Amniotic stem cell (primary cell): ENCODE data around the gene NYAP2.

ENCODE experiments used
- DNase-seq: peaks from one replicate; lab custom pipeline; 2025; lab: John Stamatoyannopoulos, UW

NYAP2 gene

DNA sequence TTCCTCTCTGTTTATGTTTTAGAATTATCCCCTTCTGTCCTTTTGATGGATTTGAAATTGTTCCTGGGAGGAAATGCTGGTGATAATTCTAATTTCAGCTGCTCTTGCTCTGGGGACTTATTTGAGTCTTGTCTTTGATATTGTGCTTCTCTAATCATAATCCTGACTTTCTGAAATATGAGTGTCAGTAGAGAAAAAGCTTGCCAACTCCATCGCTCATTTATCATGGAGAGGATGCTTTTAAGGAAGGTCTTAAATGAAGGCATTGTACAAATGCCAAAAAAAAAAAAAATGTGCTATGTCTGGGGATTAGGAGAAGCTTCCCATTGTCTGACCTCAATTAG is 159.5 kb downstream of the NYAP2 start:
- DNase-seq: no peak

DNA sequence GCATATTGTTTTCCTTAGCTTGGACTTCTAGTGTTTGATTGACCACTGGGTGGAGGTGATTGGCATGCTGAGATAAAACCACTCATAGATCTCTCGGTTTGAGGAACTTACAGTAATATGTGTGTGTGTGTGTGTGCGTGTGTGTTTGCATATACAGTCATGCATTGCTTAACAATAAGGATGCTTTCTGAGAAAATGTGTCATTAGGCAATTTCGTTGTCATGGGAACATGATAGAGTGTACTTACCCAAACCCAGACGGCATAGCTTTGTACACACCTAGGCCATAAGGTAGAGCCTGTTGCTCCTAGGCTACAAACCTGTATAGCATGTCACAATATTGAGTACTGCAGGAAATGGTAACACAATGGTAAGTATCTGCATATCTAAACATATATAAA is 167.3 kb downstream of the NYAP2 start:
- DNase-seq: no peak

DNA sequence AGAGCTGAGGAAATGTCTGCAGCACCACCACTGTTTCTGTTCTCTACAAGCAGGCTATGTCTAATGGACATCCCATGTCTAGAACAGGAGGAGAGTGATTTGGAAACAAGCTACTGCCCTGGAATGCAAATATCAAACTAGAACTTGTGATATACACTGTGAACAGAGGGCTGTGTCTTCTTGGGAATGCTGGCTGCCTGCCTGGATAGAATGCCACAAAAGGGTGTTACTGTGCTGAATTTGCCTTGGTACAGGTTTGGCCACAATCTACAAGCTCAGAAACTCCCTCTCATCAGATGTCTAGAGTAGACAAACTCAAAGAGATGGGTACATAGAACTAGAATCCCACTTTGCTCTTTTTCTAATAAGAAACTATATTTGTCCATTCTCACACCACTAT is 170.5 kb downstream of the NYAP2 start:
- no peak for DNase-seq

DNA sequence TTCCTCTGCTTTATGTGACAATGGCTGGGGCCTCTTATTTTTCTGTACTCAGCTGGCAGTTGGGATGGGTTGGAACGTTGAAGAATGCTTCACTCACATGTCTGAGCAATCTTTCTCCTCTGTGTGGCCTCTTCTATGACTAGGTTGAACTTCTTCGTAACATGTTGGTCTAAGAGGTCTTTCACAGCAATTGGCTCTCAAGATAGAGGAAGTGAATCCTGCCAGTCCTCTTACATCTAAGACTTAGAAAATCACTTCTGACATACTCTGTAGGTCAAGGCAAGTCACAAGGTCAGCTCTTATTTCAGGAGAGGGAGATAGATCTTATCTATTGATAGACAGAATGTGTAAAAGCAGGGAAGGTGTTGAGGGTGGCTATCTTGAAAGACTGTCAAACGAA is 174.1 kb downstream of the NYAP2 start:
- no peak for DNase-seq

DNA sequence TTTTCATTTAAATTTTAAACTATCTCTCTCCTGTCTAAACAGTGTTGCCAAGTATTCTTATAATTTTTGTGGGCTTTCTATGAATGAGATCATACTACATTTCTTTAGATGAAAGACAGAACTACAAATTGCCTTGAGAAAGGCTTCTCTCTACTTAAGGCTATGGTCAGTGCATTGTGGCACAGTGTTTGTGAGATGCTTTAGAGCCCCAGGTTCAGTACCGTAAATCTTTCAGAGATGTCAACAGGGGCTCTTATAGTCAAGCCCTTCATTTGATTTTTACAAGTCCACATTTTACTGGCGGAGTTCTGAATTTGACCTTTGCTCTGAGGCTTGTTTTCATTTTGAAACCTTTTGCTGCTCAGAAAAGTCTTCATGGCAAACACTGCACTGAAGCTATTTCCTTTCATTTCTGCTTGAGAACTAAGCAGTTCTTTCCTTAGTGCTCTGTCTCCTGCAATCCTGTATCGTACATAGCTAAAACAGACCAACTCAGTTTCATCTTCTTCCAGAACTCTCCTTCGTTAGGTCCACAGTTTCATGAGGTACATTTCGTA is 175.2 kb downstream of the NYAP2 start:
- DNase-seq: no peak

DNA sequence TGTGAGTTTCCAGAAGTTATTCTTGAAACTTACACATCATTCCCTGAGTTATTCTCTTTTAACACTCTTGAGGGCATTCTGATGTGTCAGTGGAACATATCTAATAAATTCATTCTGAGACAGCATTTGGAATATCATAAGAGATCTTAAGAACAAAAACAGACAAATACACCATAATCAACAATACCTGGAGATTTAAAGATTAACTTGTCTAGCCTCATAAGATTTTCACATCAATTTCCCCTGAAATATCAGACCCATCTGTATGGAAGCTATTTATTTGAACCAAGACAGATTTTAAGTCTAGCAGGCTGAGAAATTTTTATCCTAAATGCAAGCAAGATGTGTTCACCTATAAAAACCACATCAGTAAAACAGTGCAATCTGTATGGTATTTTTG is 181.6 kb downstream of the NYAP2 start:
- no peak for DNase-seq

DNA sequence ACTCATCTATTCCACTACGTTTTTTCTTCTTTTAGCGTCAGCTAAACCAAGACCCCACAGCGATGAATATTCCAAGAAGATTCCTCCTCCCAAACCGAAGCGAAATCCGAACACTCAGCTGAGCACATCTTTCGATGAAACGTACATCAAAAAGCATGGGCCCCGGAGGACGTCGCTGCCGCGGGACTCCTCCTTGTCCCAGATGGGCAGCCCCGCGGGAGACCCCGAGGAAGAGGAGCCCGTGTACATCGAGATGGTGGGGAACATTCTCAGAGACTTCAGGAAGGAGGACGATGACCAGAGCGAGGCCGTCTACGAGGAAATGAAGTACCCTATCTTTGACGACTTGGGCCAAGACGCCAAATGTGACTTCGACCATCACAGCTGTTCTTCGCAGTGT is 182.4 kb downstream of the NYAP2 start:
- no peak for DNase-seq

DNA sequence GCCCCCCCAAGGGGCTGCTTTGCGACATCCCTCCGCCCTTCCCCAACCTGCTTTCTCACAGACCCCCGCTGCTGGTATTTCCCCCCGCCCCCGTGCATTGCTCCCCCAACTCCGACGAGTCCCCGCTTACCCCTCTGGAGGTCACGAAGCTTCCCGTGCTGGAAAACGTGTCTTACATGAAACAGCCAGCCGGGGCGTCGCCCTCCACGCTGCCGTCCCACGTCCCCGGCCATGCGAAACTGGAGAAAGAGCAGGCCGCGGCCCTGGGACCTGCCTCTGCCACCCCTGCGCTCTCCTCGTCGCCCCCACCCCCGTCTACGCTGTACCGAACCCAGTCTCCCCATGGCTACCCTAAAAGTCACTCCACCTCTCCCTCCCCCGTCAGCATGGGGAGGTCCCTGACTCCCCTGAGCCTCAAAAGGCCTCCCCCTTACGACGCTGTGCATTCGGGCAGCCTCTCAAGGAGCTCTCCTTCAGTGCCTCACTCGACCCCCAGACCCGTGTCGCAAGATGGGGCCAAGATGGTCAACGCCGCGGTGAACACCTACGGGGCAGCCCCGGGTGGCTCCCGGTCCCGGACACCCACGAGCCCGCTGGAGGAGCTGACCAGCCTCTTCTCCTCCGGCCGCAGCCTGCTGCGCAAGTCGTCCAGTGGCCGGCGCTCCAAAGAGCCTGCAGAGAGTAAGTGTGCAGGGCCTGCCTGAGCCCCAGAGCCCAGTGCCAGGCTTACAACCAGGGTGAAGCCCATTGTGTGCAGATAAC is 183.0 kb downstream of the NYAP2 start:
- no peak for DNase-seq

DNA sequence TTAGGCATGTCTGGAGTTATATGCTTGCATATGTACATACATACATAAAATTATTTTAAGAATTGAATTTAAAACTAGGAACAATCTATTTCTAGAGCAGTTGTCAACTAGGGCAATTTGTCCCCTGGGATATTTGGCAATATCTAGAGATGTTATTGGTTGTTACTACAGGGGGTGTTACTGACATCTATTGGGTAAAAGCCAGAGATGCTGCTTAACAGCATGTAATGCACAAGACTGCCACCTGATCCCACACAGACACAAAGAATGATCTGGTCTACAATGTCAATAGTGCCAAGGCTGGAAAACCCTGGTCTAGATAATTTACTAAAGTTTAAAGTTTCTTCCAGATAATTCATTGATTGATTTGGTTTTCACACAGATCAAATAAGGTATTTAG is 185.3 kb downstream of the NYAP2 start:
- no peak for DNase-seq

DNA sequence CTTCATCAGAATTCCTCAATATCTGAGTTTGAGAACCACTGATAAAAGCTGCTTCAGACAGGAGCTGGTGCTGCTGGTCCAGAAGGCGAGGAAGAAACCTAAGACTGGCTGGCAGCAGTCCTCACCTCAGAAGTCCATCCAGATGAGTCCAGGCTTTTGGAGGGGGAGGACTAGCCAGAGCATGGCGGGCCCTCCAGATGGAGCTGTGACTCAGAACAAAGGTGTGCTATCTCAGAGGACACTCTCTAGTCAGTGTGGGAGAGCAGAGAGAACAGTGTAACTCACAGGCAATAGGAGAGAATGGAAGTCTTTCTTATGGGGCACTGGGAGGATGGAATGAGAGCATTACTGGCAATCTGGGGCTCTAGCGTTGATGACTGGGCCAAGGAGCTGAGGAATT is 191.4 kb downstream of the NYAP2 start:
- DNase-seq: no peak

DNA sequence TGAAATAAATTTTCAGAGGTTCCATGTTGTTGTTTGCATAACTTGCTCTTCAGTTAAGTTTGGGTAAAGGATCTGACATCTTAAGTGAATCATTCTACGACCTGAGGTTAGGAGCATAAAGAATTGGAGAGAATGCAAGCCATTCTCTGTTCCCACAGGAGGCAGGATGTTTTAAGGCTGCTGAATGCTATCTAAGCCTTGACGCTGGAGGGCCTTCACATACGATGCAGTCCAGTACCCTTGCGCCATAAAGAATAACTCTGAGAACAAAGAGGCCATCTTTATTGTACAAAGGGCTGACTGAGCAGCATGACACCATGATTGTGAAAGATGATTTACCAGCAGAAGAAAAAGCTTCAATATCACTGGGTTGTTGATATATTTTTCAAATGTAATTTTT is 198.4 kb downstream of the NYAP2 start:
- DNase-seq: no peak

DNA sequence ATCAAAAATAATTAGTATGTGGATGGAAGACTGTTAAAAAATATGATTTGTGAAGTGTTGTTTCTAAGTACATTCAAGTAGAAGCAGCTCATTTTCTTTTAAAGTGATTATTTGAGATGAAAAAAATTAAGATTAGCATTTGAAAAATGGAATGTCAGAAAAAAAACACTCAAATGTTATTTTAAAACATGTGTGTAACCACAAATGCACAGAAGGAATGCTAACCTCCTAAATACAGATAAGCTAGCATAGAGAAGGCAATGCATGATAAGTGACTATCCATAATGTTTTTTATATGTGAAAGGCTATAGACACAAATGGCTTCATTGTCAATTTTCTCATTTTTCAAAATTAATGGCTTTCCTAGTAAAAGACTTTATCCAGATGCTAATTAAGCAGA is 198.9 kb downstream of the NYAP2 start:
- DNase-seq: no peak

DNA sequence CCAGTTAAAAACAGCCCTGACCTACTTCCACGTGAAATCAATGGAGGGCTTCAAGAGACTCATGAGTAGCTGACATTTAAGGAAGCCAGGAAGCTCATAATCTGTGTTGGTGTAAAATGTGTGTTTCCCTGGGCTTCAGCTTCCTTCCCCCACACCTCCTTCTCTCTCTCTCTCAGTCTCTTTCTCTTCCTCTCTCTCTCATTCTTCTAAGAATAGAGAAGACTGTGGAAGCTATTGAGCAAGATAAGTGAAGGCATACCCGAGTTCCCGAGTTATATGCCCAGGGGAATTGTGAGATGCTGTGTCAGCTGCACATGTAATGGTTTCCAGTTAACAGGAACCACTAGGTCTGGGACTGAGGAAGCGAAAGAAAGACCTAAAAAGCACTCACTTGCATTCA is 199.4 kb downstream of the NYAP2 start:
- no peak for DNase-seq

DNA sequence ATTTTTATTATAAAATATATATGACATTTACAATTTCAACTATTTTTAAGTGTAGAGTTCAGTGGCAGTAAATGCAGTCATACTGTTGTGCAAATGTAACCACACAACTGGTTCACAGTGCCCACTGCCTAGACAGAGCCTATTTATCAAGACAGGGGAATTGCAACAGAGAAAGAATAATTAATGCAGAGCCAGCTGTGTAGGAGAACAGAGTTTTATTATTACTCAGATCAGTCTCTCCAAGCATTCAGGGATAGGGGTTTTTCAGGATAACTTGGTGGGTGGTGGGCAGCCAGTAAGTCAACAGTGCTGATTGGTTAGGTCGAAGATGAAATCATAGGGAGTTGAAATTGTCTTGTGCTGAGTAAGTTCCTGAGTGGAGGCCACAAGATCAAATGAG is 200.3 kb downstream of the NYAP2 start:
- no peak for DNase-seq

DNA sequence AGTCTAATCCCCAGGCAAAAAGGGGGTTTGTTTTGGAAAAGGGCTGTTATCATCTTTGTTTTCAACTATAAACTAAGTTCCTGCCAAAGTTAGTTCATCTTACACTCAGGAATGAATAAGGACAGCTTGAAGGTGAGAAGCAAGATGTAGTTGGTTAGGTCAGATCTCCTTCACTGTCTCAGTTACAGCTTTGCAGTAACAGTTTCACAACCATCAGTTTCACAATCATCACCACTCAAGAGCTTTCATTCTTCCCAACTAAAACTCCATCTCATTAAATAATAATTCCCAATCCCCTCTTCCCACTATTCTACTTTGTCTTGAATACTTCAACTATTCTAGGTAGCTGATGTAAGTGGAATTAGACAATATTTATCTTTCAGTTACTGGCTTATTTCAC is 200.9 kb downstream of the NYAP2 start:
- DNase-seq: no peak

DNA sequence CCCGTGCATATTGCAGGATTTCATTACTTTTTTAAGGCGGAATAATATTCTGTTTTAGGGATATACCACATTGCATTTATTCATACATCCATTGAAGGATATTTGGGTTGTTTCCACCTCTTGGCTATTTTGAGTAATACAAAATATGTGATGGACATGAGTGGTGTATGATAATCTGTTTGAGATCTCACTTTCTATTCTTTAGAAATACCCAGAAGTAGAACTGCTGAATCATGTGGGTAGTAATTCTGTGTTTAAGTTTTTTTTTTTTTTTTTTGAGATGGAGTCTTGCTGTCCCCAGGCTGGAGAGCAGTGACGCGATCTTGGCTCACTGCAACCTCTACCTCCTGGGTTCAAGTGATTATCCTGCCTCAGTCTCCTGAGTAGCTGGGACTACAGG is 201.4 kb downstream of the NYAP2 start:
- no peak for DNase-seq

DNA sequence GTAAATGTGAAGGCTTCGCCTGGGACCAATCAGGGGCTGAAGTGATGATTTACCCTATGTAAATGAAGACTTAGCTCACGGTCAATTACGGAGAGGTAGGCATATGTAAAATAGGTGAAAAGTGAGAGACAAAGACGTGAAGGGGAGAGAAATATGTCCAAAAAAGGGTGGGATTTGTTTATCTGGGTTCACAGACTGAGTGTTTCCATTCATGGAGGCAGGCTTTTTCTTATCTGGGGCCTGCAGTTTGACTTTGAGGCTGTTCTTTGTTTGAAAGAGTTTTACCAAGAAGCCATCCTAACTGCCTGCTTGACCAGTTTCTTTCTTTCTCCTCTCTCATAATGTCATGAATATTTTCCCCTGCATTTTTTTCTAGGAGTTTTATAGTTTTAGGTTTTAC is 202.7 kb downstream of the NYAP2 start:
- DNase-seq: no peak

DNA sequence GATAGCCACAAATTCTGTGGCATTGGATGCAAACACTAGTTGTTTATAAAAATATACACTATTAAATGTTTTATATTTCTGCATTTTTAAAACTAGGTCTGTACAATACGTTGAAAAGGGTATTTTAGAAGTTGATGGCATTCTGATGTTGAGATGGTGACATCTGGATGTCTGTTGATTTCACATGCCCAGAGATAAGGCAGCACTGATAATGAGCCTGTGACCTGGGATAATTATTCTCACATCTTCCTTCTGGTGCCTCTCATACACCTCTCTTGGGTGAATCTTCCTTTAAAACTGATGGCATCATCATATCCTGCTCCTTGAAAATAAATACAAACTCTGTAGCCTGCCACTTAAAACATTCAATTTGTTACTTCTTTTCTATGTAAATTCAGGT is 208.6 kb downstream of the NYAP2 start:
- no peak for DNase-seq

DNA sequence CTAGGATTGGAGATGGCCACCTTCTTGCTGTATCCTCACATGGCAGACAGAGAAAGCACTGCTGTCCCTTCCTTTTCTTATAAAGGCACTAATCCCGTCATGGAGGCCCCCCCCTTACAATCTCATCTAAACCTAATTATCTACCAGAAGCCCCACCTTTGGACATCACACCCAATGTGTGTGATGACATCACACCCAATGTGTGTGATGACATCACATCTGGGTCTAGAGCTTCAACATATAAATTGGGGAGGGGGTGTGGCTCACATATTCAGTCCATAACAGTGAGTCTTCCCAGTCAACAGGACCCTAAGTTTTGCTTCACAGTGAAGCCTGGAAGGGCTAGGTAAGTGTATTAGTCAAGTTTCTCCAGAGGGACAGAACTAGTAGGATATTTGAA is 213.1 kb downstream of the NYAP2 start:
- no peak for DNase-seq

DNA sequence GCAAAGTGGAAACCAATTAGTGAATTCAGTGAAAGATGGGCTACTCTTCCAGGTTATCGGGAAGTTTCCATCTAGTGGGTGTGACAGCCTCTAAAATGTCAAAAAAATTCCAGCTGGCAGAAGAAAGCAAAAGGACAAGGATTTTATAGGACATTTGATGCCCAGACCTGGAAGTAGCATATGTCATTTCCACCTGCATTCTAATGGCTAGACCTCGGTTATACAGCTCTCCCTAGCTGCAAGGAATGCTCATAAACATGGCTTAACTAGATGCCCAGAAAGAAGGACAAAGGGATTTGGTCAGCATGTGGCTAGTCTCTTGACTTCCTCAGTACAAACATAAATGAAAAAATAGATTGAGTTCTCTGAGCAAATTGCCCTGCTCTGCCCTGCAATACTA is 215.4 kb downstream of the NYAP2 start:
- no peak for DNase-seq

DNA sequence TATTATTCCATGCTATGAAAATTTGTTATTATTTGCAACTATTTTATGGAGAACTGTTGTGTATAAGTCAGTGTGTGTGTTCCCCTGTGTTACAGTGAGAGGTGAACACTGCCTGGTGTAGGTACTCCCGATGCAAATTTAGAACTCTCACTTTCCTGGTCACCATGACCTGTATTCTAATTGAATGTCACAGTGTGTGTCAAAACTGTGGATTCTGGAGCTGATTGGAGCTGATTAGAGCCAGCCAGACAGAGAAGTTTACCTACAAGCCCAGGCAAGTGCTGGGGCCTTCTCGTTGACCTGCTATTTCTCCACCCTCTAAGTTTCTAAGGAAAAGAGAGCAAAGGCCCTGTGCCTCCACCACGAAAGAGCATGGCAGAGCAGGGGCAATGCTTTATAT is 216.0 kb downstream of the NYAP2 start:
- no peak for DNase-seq

DNA sequence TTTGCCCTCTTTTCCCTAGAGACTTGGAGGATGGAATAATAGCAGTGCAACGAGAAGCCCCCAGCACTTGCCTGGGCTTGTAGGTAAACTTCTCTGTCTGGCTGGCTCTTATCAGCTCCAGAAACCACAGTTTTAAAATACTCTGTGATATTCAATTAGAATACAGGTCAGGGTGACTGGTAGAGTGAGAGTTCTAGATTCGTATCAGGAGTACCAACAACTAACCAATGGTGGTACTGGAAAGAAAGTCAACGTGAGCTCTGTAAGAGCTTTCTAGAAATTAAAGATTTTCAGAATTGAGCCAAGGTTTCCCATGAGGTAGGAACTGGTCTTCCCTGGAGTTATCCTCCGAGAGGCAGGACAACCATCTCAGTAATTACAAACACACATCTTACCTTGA is 216.9 kb downstream of the NYAP2 start:
- no peak for DNase-seq

DNA sequence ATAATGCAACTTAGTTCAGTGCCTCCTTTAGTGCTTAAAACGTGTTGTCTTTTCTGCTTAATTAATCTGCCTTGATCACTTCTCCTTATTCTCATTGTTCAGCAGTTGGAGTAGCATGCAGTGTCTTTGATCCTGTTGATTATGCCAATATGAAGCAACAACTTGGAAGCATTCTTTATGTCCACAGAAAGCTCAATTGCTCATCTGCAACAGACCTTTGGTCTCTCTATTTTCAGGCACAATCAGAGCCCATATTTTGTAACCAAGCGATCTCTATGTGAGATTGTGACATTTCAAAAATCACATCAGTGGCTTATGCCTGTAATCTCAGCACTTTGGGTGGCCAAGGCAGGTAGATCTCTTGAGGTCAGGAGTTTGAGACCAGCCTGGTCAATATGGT is 217.3 kb downstream of the NYAP2 start:
- DNase-seq: no peak

DNA sequence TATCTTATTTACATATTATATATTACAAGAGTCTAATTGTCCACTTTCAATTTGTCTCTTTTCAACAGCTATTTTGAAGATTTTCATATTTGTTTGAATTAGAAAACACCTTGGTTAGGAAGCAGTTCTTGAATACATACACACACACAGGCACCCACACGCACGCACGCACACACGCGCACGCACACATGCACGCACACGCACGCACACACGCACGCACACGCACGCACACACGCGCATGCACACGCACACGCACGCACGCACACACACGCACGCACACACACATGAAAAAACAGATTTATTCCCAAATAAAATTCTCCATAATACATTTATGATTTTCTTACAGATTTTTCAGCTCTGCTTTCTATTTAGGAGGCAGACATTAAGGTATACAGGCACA is 220.7 kb downstream of the NYAP2 start:
- no peak for DNase-seq
